ENCODE measurements around the gene DIDO1.

- TF ChIP-seq CTCF (IDR thresholded peaks at IDR 0.05) (no peak), POLR2AphosphoS5 (IDR thresholded peaks at IDR 0.05) (no peak), POLR2A (IDR thresholded peaks at IDR 0.05) (no peak)
Measured at GRCh38 chr20:62905536-62906117, 20.7 kb downstream of the DIDO1 start.
